Astrocyte (in vitro differentiated cells and primary cell): ENCODE results near the gene GGCT. TPM values are rescaled to one million over a fixed set of nuclear protein-coding genes. Genes with fewer than 3 reads are reported as not detected.

Experiments used
- DNase-seq: peaks from one replicate; pipeline ENCODE4 v3.0.0-alpha.2; 2010; ENCODE audit warnings: low read depth
- FAIRE-seq: peaks from 2 replicates; lab custom pipeline; 2011; peaks lifted over from hg19 to GRCh38; lab: Jason Lieb, UNC
- H2AFZ ChIP-seq: 2 replicates; pipeline ENCODE4 v1.6.0; 2012; ENCODE audit warnings: low read depth, low read length, inconsistent platforms
- H3K27ac ChIP-seq: 2 replicates; pipeline ENCODE4 v1.5.1; 2011; ENCODE audit warnings: low read depth, low read length, inconsistent platforms
- H3K27me3 ChIP-seq: 2 replicates; pipeline ENCODE4 v1.6.0; 2011; ENCODE audit warnings: low read length, inconsistent platforms; ENCODE audit not compliant: insufficient read depth
- H3K36me3 ChIP-seq: 2 replicates; pipeline ENCODE4 v1.5.1; 2011; ENCODE audit warnings: low read length, inconsistent platforms; ENCODE audit not compliant: insufficient read depth
- H3K4me1 ChIP-seq: 2 replicates; pipeline ENCODE4 v1.5.1; 2011; ENCODE audit warnings: low read length, inconsistent platforms; ENCODE audit not compliant: insufficient read depth
- H3K4me2 ChIP-seq: 2 replicates; pipeline ENCODE4 v1.6.0; 2012; ENCODE audit warnings: low read length, inconsistent platforms
- H3K4me3 ChIP-seq: 2 replicates; pipeline ENCODE4 v1.5.1; 2011; ENCODE audit warnings: low read depth, mild to moderate bottlenecking, low read length, inconsistent platforms; ENCODE audit not compliant: insufficient read depth
- H3K79me2 ChIP-seq: 2 replicates; pipeline ENCODE4 v1.6.0; 2012; ENCODE audit warnings: mild to moderate bottlenecking, low read length, inconsistent platforms; ENCODE audit not compliant: insufficient read depth
- H3K9ac ChIP-seq: 2 replicates; pipeline ENCODE4 v1.6.0; 2012; ENCODE audit warnings: mild to moderate bottlenecking, low read length, inconsistent platforms
- H3K9me3 ChIP-seq: 2 replicates; pipeline ENCODE4 v1.5.1; 2012; ENCODE audit warnings: low read depth, mild to moderate bottlenecking, low read length, inconsistent platforms; ENCODE audit not compliant: insufficient read depth
- H4K20me1 ChIP-seq: 2 replicates; pipeline ENCODE4 v1.6.0; 2012; ENCODE audit warnings: low read length, inconsistent platforms; ENCODE audit not compliant: insufficient read depth
- H3K27ac Mint-ChIP-seq: one replicate; pipeline ENCODE4 v1.8.0; 2021; ENCODE audit warnings: mild to moderate bottlenecking, mixed read lengths; ENCODE audit not compliant: unreplicated experiment
- H3K27me3 Mint-ChIP-seq: one replicate; pipeline ENCODE4 v1.8.0; 2021; ENCODE audit warnings: low read depth, mixed read lengths; ENCODE audit not compliant: unreplicated experiment
- H3K36me3 Mint-ChIP-seq: one replicate; pipeline ENCODE4 v1.8.0; 2021; ENCODE audit warnings: low read depth, mixed read lengths; ENCODE audit not compliant: unreplicated experiment
- H3K4me1 Mint-ChIP-seq: one replicate; pipeline ENCODE4 v1.8.0; 2021; ENCODE audit warnings: low read depth, mixed read lengths; ENCODE audit not compliant: unreplicated experiment
- H3K4me3 Mint-ChIP-seq: one replicate; pipeline ENCODE4 v1.8.0; 2021; ENCODE audit warnings: mild to moderate bottlenecking, moderate library complexity, mixed read lengths; ENCODE audit not compliant: unreplicated experiment
- H3K9me3 Mint-ChIP-seq: one replicate; pipeline ENCODE4 v1.8.0; 2021; ENCODE audit warnings: mild to moderate bottlenecking, mixed read lengths; ENCODE audit not compliant: unreplicated experiment
- CTCF ChIP-seq: IDR thresholded peaks from 2 replicates; pipeline ENCODE4 v1.5.1; 2011; ENCODE audit warnings: low read depth, mild to moderate bottlenecking, inconsistent platforms, low read length, moderate library complexity; ENCODE audit not compliant: insufficient read depth
- EZH2 ChIP-seq: IDR thresholded peaks from 2 replicates; pipeline ENCODE4 v1.6.1; 2012; ENCODE audit warnings: mild to moderate bottlenecking, low read length, inconsistent platforms; ENCODE audit not compliant: insufficient read depth
- total RNA-seq: library from RNA; stranded (reverse); gene quantifications from 2 replicates; pipeline ENCODE4 v1.2.1, GENCODE V29; 2021

GGCT gene
- total RNA-seq, 1 donor from 2014 or later: 29.6 TPM

- H3K9ac ChIP-seq: no peak overlapping the region
- H3K27me3 ChIP-seq: no peaks in the 10 kb centered on the region
Measured at GRCh38 chr7:30476459-30477145, 28.0 kb downstream of the GGCT start.

GRCh38 chr7:30475580-30475979, 29.0 kb downstream of the GGCT start:
- no peak overlapping the region for H2AFZ ChIP-seq
- Mint-ChIP-seq H3K9me3 (no peaks in the 10 kb centered on the region), H3K27ac (no peak overlapping the region), H3K4me3 (no peak overlapping the region), H3K4me1 (peaks cover 51% of the 10 kb centered on the region), H3K36me3 (peaks cover 11% of the 10 kb centered on the region), H3K27me3 (peaks cover 4% of the 10 kb centered on the region)
- H3K4me1 ChIP-seq: peaks cover 35% of the 10 kb centered on the region
- H3K4me2 ChIP-seq: no peak overlapping the region
- FAIRE-seq (no peak), DNase-seq (peak; percentile 42)
- H3K4me3 ChIP-seq: no peak overlapping the region
- H3K9me3 ChIP-seq: no peaks in the 10 kb centered on the region
- TF ChIP-seq CTCF (no peak), EZH2 (no peak)
- no peaks in the 10 kb centered on the region for H3K36me3 ChIP-seq
- H3K9ac ChIP-seq: no peak overlapping the region
- H3K27me3 ChIP-seq: no peaks in the 10 kb centered on the region
- H3K27ac ChIP-seq: no peak overlapping the region
- no peaks in the 10 kb centered on the region for H4K20me1 ChIP-seq
- H3K79me2 ChIP-seq: peaks cover 32% of the 10 kb centered on the region

More at GRCh38 chr7:30476459-30477145, 28.0 kb downstream of the GGCT start:
- no peak overlapping the region for H2AFZ ChIP-seq
- Mint-ChIP-seq H3K4me3 (peak overlapping the region; percentile 35), H3K27ac (no peak overlapping the region), H3K9me3 (no peaks in the 10 kb centered on the region), H3K27me3 (peaks cover 4% of the 10 kb centered on the region), H3K4me1 (peaks cover 44% of the 10 kb centered on the region), H3K36me3 (peaks cover 11% of the 10 kb centered on the region)
- H3K4me2 ChIP-seq: no peak overlapping the region
- H3K9me3 ChIP-seq: no peaks in the 10 kb centered on the region
- no peak for TF ChIP-seq EZH2
- no peak for TF ChIP-seq CTCF
- peaks cover 25% of the 10 kb centered on the region for H3K4me1 ChIP-seq
- peaks cover 32% of the 10 kb centered on the region for H3K79me2 ChIP-seq
- H4K20me1 ChIP-seq: no peaks in the 10 kb centered on the region
- DNase-seq (no peak), FAIRE-seq (no peak)
- H3K27ac ChIP-seq: no peak overlapping the region
- no peak overlapping the region for H3K4me3 ChIP-seq
- no peaks in the 10 kb centered on the region for H3K36me3 ChIP-seq

GRCh38 chr7:30474893-30475292, 29.7 kb downstream of the GGCT start:
- no peak overlapping the region for H3K4me3 Mint-ChIP-seq
- FAIRE-seq: no peak
- no peaks in the 10 kb centered on the region for H3K9me3 Mint-ChIP-seq
- Histone ChIP-seq H3K4me3 (no peak overlapping the region), H4K20me1 (no peaks in the 10 kb centered on the region), H3K9ac (no peak overlapping the region), H3K27ac (peak overlapping the region; percentile 12), H3K27me3 (no peaks in the 10 kb centered on the region), H3K79me2 (peaks cover 37% of the 10 kb centered on the region), H3K36me3 (no peaks in the 10 kb centered on the region), H2AFZ (no peak overlapping the region), H3K4me1 (peaks cover 42% of the 10 kb centered on the region), H3K4me2 (no peak overlapping the region), H3K9me3 (no peaks in the 10 kb centered on the region)
- no peak overlapping the region for H3K27ac Mint-ChIP-seq
- DNase-seq: peak; percentile 96
- TF ChIP-seq EZH2: no peak
- no peak for TF ChIP-seq CTCF
- H3K27me3 Mint-ChIP-seq: peaks cover 4% of the 10 kb centered on the region
- H3K4me1 Mint-ChIP-seq: peaks cover 56% of the 10 kb centered on the region
- H3K36me3 Mint-ChIP-seq: peaks cover 11% of the 10 kb centered on the region
